Panc1 (cell line): ENCODE data around the gene HPS5. TPM values are rescaled to one million over a fixed set of nuclear protein-coding genes. Genes with fewer than 3 reads are reported as not detected.

ENCODE experiments used
- ATAC-seq: fragments of 200-7000 bp; cut with Tn5 transposase; 2 replicates; pipeline ENCODE4 v1.9.1; 2020; ENCODE audit warnings: mild to moderate bottlenecking, moderate library complexity
- BruUV-seq: library from RNA; stranded (reverse); fragments of 400-500 nt; replicated peaks from 2 replicates; lab custom pipeline; 2021; lab: Mats Ljungman, UMichigan
- CTCF ChIA-PET: fragments of 300-600 bp; sonication (Branson Sonifier 250); formaldehyde crosslinking; loops from one replicate; lab custom pipeline; 2022; ENCODE audit warnings: antibody characterized with exemption; lab: Charles Lee
- POLR2A ChIA-PET: fragments of 300-600 bp; sonication (Branson Sonifier 250); formaldehyde crosslinking; loops from one replicate; lab custom pipeline; 2022; ENCODE audit warnings: antibody characterized with exemption; lab: Charles Lee
- DNase-seq: peaks from one replicate; pipeline ENCODE4 v3.0.0-alpha.2; 2010; ENCODE audit warnings: low read depth, low spot score
- H3K27ac ChIP-seq: 2 replicates; pipeline ENCODE4 v1.5.1; 2011; ENCODE audit warnings: mild to moderate bottlenecking, low read length, inconsistent platforms
- H3K27me3 ChIP-seq: fragments of 200-500 bp; sonication (Bioruptor generic); 2 replicates; pipeline ENCODE4 v1.6.0; 2014; ENCODE audit warnings: low read length, inconsistent platforms; ENCODE audit not compliant: control insufficient read depth, insufficient read depth
- H3K36me3 ChIP-seq: fragments of 200-500 bp; sonication (Bioruptor generic); 2 replicates; pipeline ENCODE4 v1.5.1; 2014; ENCODE audit warnings: inconsistent platforms, mild to moderate bottlenecking, low read length, moderate library complexity; ENCODE audit not compliant: control insufficient read depth, insufficient read depth
- H3K4me1 ChIP-seq: 2 replicates; pipeline ENCODE4 v1.5.1; 2011; ENCODE audit warnings: inconsistent platforms, mild to moderate bottlenecking, low read length, moderate library complexity; ENCODE audit not compliant: control insufficient read depth, insufficient read depth
- H3K4me3 ChIP-seq, 2 experiments: 2 replicates each; pipeline ENCODE4 v1.5.1; 2011 to 2012; ENCODE audit warnings: low read depth in 2 of 2, low read length in 2 of 2, mild to moderate bottlenecking in 2 of 2, inconsistent platforms in 1 of 2, moderate library complexity in 1 of 2
- H3K9me3 ChIP-seq: fragments of 200-500 bp; sonication (Bioruptor generic); 2 replicates; pipeline ENCODE4 v1.5.1; 2014; ENCODE audit warnings: low read depth, mild to moderate bottlenecking, inconsistent platforms, low read length, moderate library complexity; ENCODE audit not compliant: control insufficient read depth, insufficient read depth
- POLR2AphosphoS5 ChIP-seq: IDR thresholded peaks from 2 replicates; pipeline ENCODE4 v1.6.1; 2012; ENCODE audit warnings: mild to moderate bottlenecking, low read depth, low read length, moderate library complexity
- SIN3A ChIP-seq: IDR thresholded peaks from 2 replicates; pipeline ENCODE4 v1.6.1; 2012; ENCODE audit warnings: low read depth, mild to moderate bottlenecking, low read length, moderate library complexity, borderline replicate concordance; ENCODE audit not compliant: insufficient read depth
- TCF7L2 ChIP-seq: IDR thresholded peaks from 2 replicates; pipeline ENCODE4 v1.6.1; 2011; ENCODE audit warnings: mild to moderate bottlenecking, low read depth, low read length, inconsistent platforms
- in situ Hi-C: cut with HindIII; loops from 2 replicates; pipeline ENCODE4 v1.10.0; 2016; ENCODE audit warnings: low sequenced_read_pairs, low pct_unique_long_range_greater_than_20kb
- intact Hi-C: fragments of 100-400 bp; cut with micrococcal nuclease; formaldehyde crosslinking; loops from one replicate; pipeline ENCODE4 v1.10.0; 2022; ENCODE audit not compliant: unreplicated experiment
- total RNA-seq: library from RNA; stranded (reverse); gene quantifications from one replicate; pipeline ENCODE4 v1.2.1, GENCODE V29; 2021; ENCODE audit not compliant: unreplicated experiment
- TF ChIP-seq, protein P1 (sequence below): fragments of 450-650 bp; IDR thresholded peaks from 2 replicates; pipeline ENCODE4 v1.5.1; 2017; ENCODE audit warnings: mild to moderate bottlenecking
- TF ChIP-seq, protein P2 (sequence below), 2 experiments: IDR thresholded peaks; 2 replicates each; pipeline ENCODE4 v1.6.1; 2011 to 2012; ENCODE audit warnings: low read depth in 2 of 2, control low read depth in 1 of 2, low read length in 1 of 2, mild to moderate bottlenecking in 1 of 2, moderate library complexity in 1 of 2; ENCODE audit not compliant: insufficient read depth in 1 of 2

Gene HPS5
- total RNA-seq, 1 experiment from 2014 or later: 27.7 TPM

DNA sequence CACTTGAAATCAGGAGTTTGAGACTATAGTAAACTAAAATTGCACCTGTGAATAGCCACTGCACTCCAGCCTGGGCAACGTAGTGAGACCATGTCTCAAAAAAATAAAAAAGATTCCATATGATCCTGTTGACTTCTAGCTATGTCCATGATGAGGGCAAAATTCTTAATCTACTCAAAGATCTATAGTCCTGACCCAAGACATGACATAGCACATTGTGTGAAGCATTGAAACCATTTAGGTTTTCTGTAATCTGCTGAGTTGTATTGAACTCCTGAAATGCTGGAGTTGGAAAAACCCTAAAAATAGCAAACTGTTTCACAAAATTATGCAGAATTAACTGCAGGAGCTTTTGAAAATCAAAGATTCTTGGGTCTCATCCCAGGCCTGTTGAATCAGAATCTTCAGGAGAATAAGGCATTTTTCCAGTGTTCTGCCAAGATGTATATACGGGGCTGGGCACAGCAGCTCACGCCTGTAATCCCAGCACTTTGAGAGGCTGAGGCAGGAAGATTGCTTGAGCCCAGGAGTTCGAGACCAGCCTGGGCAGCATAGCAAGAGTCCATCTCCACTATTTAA lies 42.6 kb upstream of the HPS5 start:
- H3K4me1 ChIP-seq: no peaks in the 10 kb centered on the region
- intact Hi-C loops (no loop called here), in situ Hi-C loops (no loop called here)
- peaks cover 39% of the 10 kb centered on the region; the same call in 1 of the 2 replicates for H3K36me3 ChIP-seq
- BruUV-seq: no TSS peak
- no peak overlapping the region for H3K4me3 ChIP-seq
- no peak for DNase-seq
- H3K9me3 ChIP-seq: no peaks in the 10 kb centered on the region
- ChIA-PET CTCF (no interaction called here), POLR2A (interaction anchor here (0.6 kb wide), 1 partner anchor 16 kb away, joined by 4 read pairs; no protein-coding TSS in a partner anchor)
- no peaks in the 10 kb centered on the region for H3K27me3 ChIP-seq
- no peak overlapping the region for H3K27ac ChIP-seq
- ATAC-seq: no peak
- no peak for TF ChIP-seq POLR2AphosphoS5
- TF ChIP-seq, protein P1, sequence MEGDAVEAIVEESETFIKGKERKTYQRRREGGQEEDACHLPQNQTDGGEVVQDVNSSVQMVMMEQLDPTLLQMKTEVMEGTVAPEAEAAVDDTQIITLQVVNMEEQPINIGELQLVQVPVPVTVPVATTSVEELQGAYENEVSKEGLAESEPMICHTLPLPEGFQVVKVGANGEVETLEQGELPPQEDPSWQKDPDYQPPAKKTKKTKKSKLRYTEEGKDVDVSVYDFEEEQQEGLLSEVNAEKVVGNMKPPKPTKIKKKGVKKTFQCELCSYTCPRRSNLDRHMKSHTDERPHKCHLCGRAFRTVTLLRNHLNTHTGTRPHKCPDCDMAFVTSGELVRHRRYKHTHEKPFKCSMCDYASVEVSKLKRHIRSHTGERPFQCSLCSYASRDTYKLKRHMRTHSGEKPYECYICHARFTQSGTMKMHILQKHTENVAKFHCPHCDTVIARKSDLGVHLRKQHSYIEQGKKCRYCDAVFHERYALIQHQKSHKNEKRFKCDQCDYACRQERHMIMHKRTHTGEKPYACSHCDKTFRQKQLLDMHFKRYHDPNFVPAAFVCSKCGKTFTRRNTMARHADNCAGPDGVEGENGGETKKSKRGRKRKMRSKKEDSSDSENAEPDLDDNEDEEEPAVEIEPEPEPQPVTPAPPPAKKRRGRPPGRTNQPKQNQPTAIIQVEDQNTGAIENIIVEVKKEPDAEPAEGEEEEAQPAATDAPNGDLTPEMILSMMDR: no peak
- no peak for TF ChIP-seq SIN3A
- TF ChIP-seq, protein P2, sequence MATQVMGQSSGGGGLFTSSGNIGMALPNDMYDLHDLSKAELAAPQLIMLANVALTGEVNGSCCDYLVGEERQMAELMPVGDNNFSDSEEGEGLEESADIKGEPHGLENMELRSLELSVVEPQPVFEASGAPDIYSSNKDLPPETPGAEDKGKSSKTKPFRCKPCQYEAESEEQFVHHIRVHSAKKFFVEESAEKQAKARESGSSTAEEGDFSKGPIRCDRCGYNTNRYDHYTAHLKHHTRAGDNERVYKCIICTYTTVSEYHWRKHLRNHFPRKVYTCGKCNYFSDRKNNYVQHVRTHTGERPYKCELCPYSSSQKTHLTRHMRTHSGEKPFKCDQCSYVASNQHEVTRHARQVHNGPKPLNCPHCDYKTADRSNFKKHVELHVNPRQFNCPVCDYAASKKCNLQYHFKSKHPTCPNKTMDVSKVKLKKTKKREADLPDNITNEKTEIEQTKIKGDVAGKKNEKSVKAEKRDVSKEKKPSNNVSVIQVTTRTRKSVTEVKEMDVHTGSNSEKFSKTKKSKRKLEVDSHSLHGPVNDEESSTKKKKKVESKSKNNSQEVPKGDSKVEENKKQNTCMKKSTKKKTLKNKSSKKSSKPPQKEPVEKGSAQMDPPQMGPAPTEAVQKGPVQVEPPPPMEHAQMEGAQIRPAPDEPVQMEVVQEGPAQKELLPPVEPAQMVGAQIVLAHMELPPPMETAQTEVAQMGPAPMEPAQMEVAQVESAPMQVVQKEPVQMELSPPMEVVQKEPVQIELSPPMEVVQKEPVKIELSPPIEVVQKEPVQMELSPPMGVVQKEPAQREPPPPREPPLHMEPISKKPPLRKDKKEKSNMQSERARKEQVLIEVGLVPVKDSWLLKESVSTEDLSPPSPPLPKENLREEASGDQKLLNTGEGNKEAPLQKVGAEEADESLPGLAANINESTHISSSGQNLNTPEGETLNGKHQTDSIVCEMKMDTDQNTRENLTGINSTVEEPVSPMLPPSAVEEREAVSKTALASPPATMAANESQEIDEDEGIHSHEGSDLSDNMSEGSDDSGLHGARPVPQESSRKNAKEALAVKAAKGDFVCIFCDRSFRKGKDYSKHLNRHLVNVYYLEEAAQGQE (IDR thresholded peaks at IDR 0.05; ENCODE audit: insufficient read depth in 1 of 2, low read depth in 2 of 2, low read length in 1 of 2): no peak
- TF ChIP-seq TCF7L2: no peak

DNA sequence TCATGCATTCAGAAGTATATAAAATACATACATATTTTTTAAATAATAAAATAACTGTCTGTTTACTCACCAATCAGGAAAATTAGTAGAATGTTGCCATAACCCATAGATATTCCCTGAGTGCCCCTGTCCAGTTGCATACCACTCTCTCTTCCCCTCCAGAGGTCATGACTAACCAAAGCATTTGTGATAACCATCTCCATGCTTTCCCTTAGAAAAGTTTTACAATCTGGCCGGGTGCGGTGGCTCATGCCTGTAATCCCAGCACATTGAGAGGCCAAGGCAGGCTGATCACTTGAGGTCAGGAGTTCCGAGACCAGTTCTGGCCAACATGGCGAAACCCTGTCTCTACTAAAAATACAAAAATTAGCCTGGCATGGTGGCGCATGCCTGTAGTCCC lies 39.2 kb upstream of the HPS5 start:
- BruUV-seq: no TSS peak
- TF ChIP-seq SIN3A (no peak), POLR2AphosphoS5 (no peak), TCF7L2 (no peak)
- TF ChIP-seq, protein P1: no peak
- TF ChIP-seq, protein P2 (IDR thresholded peaks at IDR 0.05; ENCODE audit: insufficient read depth in 1 of 2, low read depth in 2 of 2, low read length in 1 of 2): no peak
- Histone ChIP-seq H3K4me3 (no peak overlapping the region), H3K27me3 (no peaks in the 10 kb centered on the region), H3K4me1 (no peaks in the 10 kb centered on the region), H3K27ac (no peak overlapping the region), H3K36me3 (peaks cover 46% of the 10 kb centered on the region), H3K9me3 (no peaks in the 10 kb centered on the region)
- DNase-seq (no peak), ATAC-seq (no peak)
- CTCF ChIA-PET: no interaction called here
- in situ Hi-C loops (no loop called here), intact Hi-C loops (no loop called here)
- POLR2A ChIA-PET: no interaction called here
